RWPE2 (cell line): ENCODE data around the gene MAPKBP1.

Experiments used
- ATAC-seq: fragments of 200-7000 bp; cut with Tn5 transposase; 3 replicates; pipeline ENCODE4 v1.9.1; 2021; ENCODE audit warnings: low read depth
- DNase-seq: peaks from one replicate; pipeline ENCODE4 v3.0.0-alpha.2; 2020; ENCODE audit warnings: low spot score
- H3K27ac ChIP-seq: fragments of 450-650 bp; 2 replicates; pipeline ENCODE4 v1.5.1; 2017; ENCODE audit warnings: mild to moderate bottlenecking; ENCODE audit not compliant: poor library complexity, severe bottlenecking
- H3K27me3 ChIP-seq: fragments of 250-450 bp; sonication (Bioruptor Pico); 2 replicates; pipeline ENCODE4 v1.5.1; 2021; ENCODE audit warnings: mild to moderate bottlenecking, moderate library complexity; ENCODE audit not compliant: insufficient read depth, poor library complexity, severe bottlenecking
- H3K36me3 ChIP-seq: fragments of 250-450 bp; sonication (Bioruptor Pico); 2 replicates; pipeline ENCODE4 v1.5.1; 2020; ENCODE audit warnings: low read depth, mild to moderate bottlenecking, moderate library complexity
- H3K4me1 ChIP-seq: fragments of 250-450 bp; sonication (Bioruptor Pico); 2 replicates; pipeline ENCODE4 v1.5.1; 2021; ENCODE audit warnings: mild to moderate bottlenecking, moderate library complexity; ENCODE audit not compliant: insufficient read depth, poor library complexity, severe bottlenecking
- H3K4me3 ChIP-seq: fragments of 250-450 bp; sonication (Bioruptor Pico); 2 replicates; pipeline ENCODE4 v1.5.1; 2021; ENCODE audit warnings: mild to moderate bottlenecking, moderate library complexity; ENCODE audit not compliant: severe bottlenecking
- H3K9me3 ChIP-seq: fragments of 250-450 bp; sonication (Bioruptor Pico); 2 replicates; pipeline ENCODE4 v1.5.1; 2021; ENCODE audit warnings: mild to moderate bottlenecking, moderate library complexity; ENCODE audit not compliant: severe bottlenecking
- TF ChIP-seq, protein P1 (sequence below): fragments of 450-650 bp; IDR thresholded peaks from one replicate; pipeline ENCODE4 v1.5.1; 2017; ENCODE audit warnings: mild to moderate bottlenecking, moderate library complexity; ENCODE audit not compliant: poor library complexity, severe bottlenecking

Gene MAPKBP1

DNA sequence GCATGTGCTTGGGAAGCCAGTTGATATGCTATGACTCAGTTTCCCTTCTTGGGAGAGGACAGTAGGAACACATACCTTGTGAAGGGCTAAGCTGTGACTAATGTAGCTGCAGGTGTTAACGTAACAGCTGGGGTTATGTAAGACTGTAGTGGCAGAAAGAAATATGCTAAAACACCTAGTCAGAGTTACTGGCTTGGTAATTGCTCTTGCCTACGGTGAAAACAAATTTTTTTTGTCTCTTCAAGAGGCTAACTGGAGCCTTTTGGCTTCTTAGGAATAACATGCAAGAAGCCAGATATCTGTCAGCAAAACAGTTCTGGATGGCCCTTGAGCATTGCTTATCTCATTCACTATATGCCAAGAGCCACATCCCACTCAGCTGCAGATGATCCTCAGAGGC lies 1.4 kb downstream of the MAPKBP1 start:
- TF ChIP-seq, protein P1, sequence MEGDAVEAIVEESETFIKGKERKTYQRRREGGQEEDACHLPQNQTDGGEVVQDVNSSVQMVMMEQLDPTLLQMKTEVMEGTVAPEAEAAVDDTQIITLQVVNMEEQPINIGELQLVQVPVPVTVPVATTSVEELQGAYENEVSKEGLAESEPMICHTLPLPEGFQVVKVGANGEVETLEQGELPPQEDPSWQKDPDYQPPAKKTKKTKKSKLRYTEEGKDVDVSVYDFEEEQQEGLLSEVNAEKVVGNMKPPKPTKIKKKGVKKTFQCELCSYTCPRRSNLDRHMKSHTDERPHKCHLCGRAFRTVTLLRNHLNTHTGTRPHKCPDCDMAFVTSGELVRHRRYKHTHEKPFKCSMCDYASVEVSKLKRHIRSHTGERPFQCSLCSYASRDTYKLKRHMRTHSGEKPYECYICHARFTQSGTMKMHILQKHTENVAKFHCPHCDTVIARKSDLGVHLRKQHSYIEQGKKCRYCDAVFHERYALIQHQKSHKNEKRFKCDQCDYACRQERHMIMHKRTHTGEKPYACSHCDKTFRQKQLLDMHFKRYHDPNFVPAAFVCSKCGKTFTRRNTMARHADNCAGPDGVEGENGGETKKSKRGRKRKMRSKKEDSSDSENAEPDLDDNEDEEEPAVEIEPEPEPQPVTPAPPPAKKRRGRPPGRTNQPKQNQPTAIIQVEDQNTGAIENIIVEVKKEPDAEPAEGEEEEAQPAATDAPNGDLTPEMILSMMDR = no peak
- Histone ChIP-seq H3K27ac (peak overlapping the region; percentile 81), H3K9me3 (no peaks in the 10 kb centered on the region), H3K4me1 (peaks cover 60% of the 10 kb centered on the region), H3K4me3 (peak overlapping the region; percentile 45), H3K36me3 (peaks cover 36% of the 10 kb centered on the region), H3K27me3 (no peaks in the 10 kb centered on the region)
- no peak for DNase-seq
- ATAC-seq = peak; percentile 18

DNA sequence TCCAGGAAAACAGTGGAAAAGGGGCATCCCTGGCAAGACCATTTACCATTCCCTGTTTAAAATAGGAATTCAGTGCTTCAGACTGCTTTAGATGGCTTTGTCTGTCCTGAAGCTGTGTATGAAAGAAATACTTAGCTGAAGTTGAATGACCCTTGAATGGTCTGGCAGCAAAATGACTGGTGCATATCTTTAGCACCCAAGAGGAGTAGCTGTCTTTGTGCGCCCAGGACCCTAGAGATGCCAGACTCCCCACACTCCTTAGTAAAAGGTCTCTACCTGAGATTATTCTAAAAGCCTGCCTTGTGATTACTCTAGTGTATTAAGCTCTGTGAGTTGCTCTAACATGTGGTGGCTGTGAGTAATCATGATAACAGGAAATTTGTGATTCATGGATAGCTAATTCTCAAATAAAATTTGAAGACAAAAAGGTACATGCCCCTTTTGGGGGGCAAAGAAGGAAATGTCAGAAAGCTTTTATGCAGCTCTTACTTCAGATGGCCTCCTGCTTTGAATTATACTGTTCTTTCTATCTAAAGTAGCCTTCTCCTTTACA lies 3.2 kb downstream of the MAPKBP1 start:
- Histone ChIP-seq H3K9me3 (no peaks in the 10 kb centered on the region), H3K4me1 (peaks cover 60% of the 10 kb centered on the region), H3K4me3 (no peak overlapping the region), H3K36me3 (peaks cover 39% of the 10 kb centered on the region), H3K27me3 (no peaks in the 10 kb centered on the region), H3K27ac (peak overlapping the region; percentile 81)
- DNase-seq (no peak), ATAC-seq (peak; percentile 27)
- TF ChIP-seq, protein P1 = no peak

DNA sequence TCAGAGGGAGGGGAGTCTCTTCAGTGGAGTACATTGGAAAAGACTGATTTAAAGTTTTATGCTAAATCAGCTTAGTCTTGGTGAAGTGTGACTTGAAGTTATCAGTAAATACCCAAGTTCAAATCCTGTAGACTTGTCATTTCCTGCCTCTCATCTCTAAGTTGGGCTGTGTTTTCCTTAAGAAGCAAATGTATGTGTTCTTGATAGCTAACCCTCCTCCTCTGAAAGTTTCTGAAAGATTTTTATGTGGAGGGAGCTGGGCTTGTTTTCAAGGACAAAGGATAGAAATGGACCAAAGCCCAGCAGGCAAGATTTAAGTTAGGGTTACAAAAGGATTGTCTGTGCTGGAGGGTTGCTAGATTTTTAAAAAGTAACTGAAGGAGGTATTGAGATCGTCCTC lies 4.2 kb downstream of the MAPKBP1 start:
- Histone ChIP-seq H3K4me3 (no peak overlapping the region), H3K27ac (peak overlapping the region; percentile 81)
- TF ChIP-seq, protein P1 = no peak

DNA sequence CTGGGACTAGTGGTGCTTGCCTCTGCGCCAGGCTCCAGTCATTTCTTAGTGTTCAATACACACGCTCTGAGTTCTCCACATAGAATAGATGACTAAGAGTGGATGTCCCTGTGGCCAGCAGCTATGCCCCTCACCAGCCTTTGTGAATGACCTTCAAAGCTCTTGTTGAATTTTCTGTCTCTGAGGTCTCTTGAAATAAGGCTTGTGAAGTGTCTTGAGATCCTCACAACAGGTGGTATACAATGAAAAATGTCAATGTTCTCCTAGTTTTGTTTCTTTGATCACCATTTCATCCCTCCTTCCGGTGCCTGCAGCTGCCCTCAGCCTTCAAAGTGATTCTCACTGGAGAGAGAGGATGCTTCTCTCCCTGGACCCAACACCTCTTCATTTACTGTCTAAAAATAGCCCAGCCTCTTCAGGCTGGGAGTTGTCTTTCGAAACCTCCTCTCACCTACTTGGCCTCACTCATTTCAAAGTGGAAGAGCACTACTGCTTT lies 5.4 kb downstream of the MAPKBP1 start:
- H3K9me3 ChIP-seq = no peaks in the 10 kb centered on the region
- TF ChIP-seq, protein P1 = no peak
- DNase-seq = no peak
- no peak overlapping the region for H3K4me3 ChIP-seq
- peaks cover 50% of the 10 kb centered on the region for H3K4me1 ChIP-seq
- H3K27ac ChIP-seq = peak overlapping the region; percentile 81
- 0 out of 3 replicates have a peak, but pooled peaks have one; percentile 8 for ATAC-seq
- peaks cover 57% of the 10 kb centered on the region for H3K36me3 ChIP-seq
- no peaks in the 10 kb centered on the region for H3K27me3 ChIP-seq

More for the DNA sequence above, 4.2 kb downstream of the MAPKBP1 start:
- Histone ChIP-seq H3K9me3 (no peaks in the 10 kb centered on the region), H3K36me3 (peaks cover 48% of the 10 kb centered on the region), H3K4me1 (peaks cover 53% of the 10 kb centered on the region), H3K27me3 (no peaks in the 10 kb centered on the region)
- no peak for DNase-seq
- no peak for ATAC-seq

DNA sequence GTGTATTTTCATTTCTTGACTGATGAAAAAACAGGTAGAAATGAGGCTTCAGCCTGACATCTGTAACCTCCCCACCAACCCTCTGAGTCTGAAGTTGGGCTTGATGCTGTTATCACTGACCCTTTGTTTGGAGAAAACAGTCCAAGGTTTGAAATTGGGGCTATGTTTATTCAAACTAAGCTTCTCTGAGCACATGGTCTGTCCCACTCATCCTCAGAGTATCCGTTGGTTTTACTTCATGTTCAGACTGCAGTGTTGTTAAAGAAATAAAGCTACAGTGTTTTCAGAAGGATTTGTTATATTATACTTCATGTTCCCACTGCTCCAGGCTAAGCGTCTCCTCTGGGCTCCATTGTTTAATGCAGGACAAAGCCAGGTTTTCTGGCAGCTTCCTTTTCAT lies 6.0 kb downstream of the MAPKBP1 start:
- H3K36me3 ChIP-seq = peaks cover 61% of the 10 kb centered on the region
- H3K27me3 ChIP-seq = no peaks in the 10 kb centered on the region
- ATAC-seq (no peak), DNase-seq (no peak)
- TF ChIP-seq, protein P1 = no peak
- no peaks in the 10 kb centered on the region for H3K9me3 ChIP-seq
- H3K27ac ChIP-seq = peak overlapping the region; percentile 81
- peaks cover 49% of the 10 kb centered on the region for H3K4me1 ChIP-seq
- no peak overlapping the region for H3K4me3 ChIP-seq
